Activated T-helper 9 cell treated with anti-CD3 and anti-CD28 coated beads, Interleukin-2, amount 50 U/mL, for 16 hours (primary cell): Measurements from ENCODE around the gene MIPOL1.
"Not testable (repeated sequence)": the region's sequence is repeated elsewhere in the genome, so short reads cannot be mapped to it uniquely, and the experiment has no call there.

ENCODE experiments used
- DNase-seq: peaks from one replicate; pipeline ENCODE4 v3.0.0-alpha.2; 2020; ENCODE audit warnings: low read depth

MIPOL1 gene

GRCh38 chr14:37232907-37233481 is 35.3 kb downstream of the MIPOL1 start:
- DNase-seq, result no peak

- DNase-seq, result no peak
Measured at GRCh38 chr14:37234222-37234621, 36.5 kb downstream of the MIPOL1 start.

- not testable (repeated sequence) for DNase-seq
Measured at GRCh38 chr14:37236044-37236443, 38.3 kb downstream of the MIPOL1 start.

- no peak for DNase-seq
Measured at GRCh38 chr14:37237094-37237493, 39.4 kb downstream of the MIPOL1 start.

- no peak for DNase-seq
Measured at GRCh38 chr14:37237735-37238200, 40.0 kb downstream of the MIPOL1 start.

GRCh38 chr14:37241198-37241597 is 43.5 kb downstream of the MIPOL1 start:
- DNase-seq, result no peak

GRCh38 chr14:37246427-37246829 is 48.7 kb downstream of the MIPOL1 start:
- DNase-seq, result no peak

- no peak for DNase-seq
Measured at GRCh38 chr14:37247791-37248461, 50.2 kb downstream of the MIPOL1 start.

- no peak for DNase-seq
Measured at GRCh38 chr14:37251775-37252174, 54.0 kb downstream of the MIPOL1 start.

GRCh38 chr14:37252434-37252833 is 54.7 kb downstream of the MIPOL1 start:
- no peak for DNase-seq

- no peak for DNase-seq
Measured at GRCh38 chr14:37253905-37254304, 56.2 kb downstream of the MIPOL1 start.

GRCh38 chr14:37254411-37254947 is 56.7 kb downstream of the MIPOL1 start:
- no peak for DNase-seq

- no peak for DNase-seq
Measured at GRCh38 chr14:37257501-37258070, 59.8 kb downstream of the MIPOL1 start.

- no peak for DNase-seq
Measured at GRCh38 chr14:37262649-37263048, 64.9 kb downstream of the MIPOL1 start.

- DNase-seq, result no peak
Measured at GRCh38 chr14:37263656-37264236, 66.0 kb downstream of the MIPOL1 start.

- DNase-seq, result no peak
Measured at GRCh38 chr14:37268788-37269187, 71.1 kb downstream of the MIPOL1 start.

GRCh38 chr14:37270629-37271028 is 72.9 kb downstream of the MIPOL1 start:
- no peak for DNase-seq

GRCh38 chr14:37272569-37272968 is 74.8 kb downstream of the MIPOL1 start:
- DNase-seq, result no peak

GRCh38 chr14:37274652-37275051 is 76.9 kb downstream of the MIPOL1 start:
- no peak for DNase-seq

- no peak for DNase-seq
Measured at GRCh38 chr14:37275963-37276362, 78.2 kb downstream of the MIPOL1 start.

- DNase-seq, result no peak
Measured at GRCh38 chr14:37278636-37279538, 81.2 kb downstream of the MIPOL1 start.

- DNase-seq, result no peak
Measured at GRCh38 chr14:37279818-37280217, 82.1 kb downstream of the MIPOL1 start.
